ENCODE measurements around the gene GAL. TPM values are rescaled to one million over a fixed set of nuclear protein-coding genes. Genes with fewer than 3 reads are reported as not detected.

The GAL gene
- total RNA-seq, 1 experiment from 2014 or later = not detected

GRCh38 chr11:68680541-68681231 lies 3.7 kb upstream of the GAL start:
- DNase-seq (ENCODE audit: low read depth) = no peak

- DNase-seq (ENCODE audit: low read depth) = no peak
Observed at GRCh38 chr11:68682531-68682961, 1.8 kb upstream of the GAL start.

GRCh38 chr11:68683121-68683520 lies 1.2 kb upstream of the GAL start:
- no peak for DNase-seq (ENCODE audit: low read depth)

- no peak for DNase-seq (ENCODE audit: low read depth)
Observed at GRCh38 chr11:68683536-68684384, 584 bp upstream of the GAL start.

- DNase-seq (ENCODE audit: low read depth) = no peak
Observed at GRCh38 chr11:68685656-68686380, 1.5 kb downstream of the GAL start.

- DNase-seq (ENCODE audit: low read depth) = no peak
Observed at GRCh38 chr11:68686486-68686885, 2.1 kb downstream of the GAL start.

- DNase-seq (ENCODE audit: low read depth) = no peak
Observed at GRCh38 chr11:68687311-68687710, 3.0 kb downstream of the GAL start.

- DNase-seq (ENCODE audit: low read depth) = no peak
Observed at GRCh38 chr11:68687986-68688385, 3.6 kb downstream of the GAL start.

GRCh38 chr11:68688881-68689280 lies 4.5 kb downstream of the GAL start:
- DNase-seq (ENCODE audit: low read depth) = no peak

- no peak for DNase-seq (ENCODE audit: low read depth)
Observed at GRCh38 chr11:68689737-68690625, 5.6 kb downstream of the GAL start.

- no peak for DNase-seq (ENCODE audit: low read depth)
Observed at GRCh38 chr11:68690671-68691401, 6.5 kb downstream of the GAL start.

GRCh38 chr11:68691402-68691784 lies 7.0 kb downstream of the GAL start:
- DNase-seq (ENCODE audit: low read depth) = no peak

- DNase-seq (ENCODE audit: low read depth) = no peak
Observed at GRCh38 chr11:68692115-68692514, 7.8 kb downstream of the GAL start.

- DNase-seq (ENCODE audit: low read depth) = no peak
Observed at GRCh38 chr11:68692871-68693483, 8.6 kb downstream of the GAL start.

- no peak for DNase-seq (ENCODE audit: low read depth)
Observed at GRCh38 chr11:68693484-68693882, 9.1 kb downstream of the GAL start.

GRCh38 chr11:68694431-68695297 lies 10.3 kb downstream of the GAL start:
- DNase-seq (ENCODE audit: low read depth) = no peak

- DNase-seq (ENCODE audit: low read depth) = no peak
Observed at GRCh38 chr11:68695531-68695930, 11.2 kb downstream of the GAL start.

- DNase-seq (ENCODE audit: low read depth) = no peak
Observed at GRCh38 chr11:68698993-68699392, 14.6 kb downstream of the GAL start.

- DNase-seq (ENCODE audit: low read depth) = no peak
Observed at GRCh38 chr11:68704887-68705286, 20.5 kb downstream of the GAL start.

Measured in M059J (cell line).